ENCODE data around the gene EPN3. TPM values are rescaled to one million over a fixed set of nuclear protein-coding genes. Genes with fewer than 3 reads are reported as not detected.

EPN3 gene
- total RNA-seq, 3 donors from 2014 or later, result 16.2 to 40.0 (median 27.4) TPM

DNA sequence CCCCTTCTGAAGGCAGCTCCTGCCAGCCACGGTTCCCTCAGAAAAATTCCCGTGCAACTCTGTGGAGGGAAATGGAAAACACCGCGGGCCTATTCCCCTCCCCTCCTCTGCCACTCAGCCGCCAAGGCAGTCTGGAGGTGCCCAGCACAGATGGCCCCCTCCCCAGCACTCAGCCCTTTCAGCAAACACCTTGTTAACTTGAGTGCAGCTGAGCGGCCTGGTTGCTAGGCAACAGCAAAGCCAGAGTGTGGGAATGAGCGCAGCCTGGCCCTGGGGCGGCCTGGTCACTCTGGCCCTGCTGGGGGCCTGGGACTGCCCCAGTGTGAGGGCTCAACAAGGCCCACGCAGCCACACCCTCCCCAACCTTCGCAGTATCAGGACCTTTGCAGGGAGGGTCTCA is 60.8 kb downstream of the EPN3 start:
- Histone ChIP-seq H3K9me3 (no peaks in the 10 kb centered on the region), H3K4me3 (no peak overlapping the region), H3K4me1 (ENCODE audit: low read depth) (no peaks in the 10 kb centered on the region), H3K36me3 (ENCODE audit: low read depth) (no peaks in the 10 kb centered on the region)
- no peak for DNase-seq
- intact Hi-C loops (cut with DNase I, micrococcal nuclease), result no loop called here
- no peak for ATAC-seq
- TF ChIP-seq CTCF (IDR thresholded peaks at IDR 0.05), result no peak

Other genes starting within 250 kb of the EPN3 start
- gene XYLT2, start 186.6 kb upstream of the EPN3 start, total RNA-seq, result 10 to 100 TPM; 14.7 to 20.0 (median 18.4) TPM
- gene MRPL27, start 159.6 kb upstream of the EPN3 start, total RNA-seq, result 10 to 100 TPM; 63.7 to 90.3 (median 80.2) TPM
- 1 to 10 TPM in 2 of 3 donors, under 1 TPM in 1; 0.76 to 4.0 (median 1.8) TPM for gene EME1, start 159.5 kb upstream of the EPN3 start, total RNA-seq
- 100 to 1,000 TPM in 2 of 3 donors, 10 to 100 TPM in 1; 76.8 to 143 (median 109) TPM for gene LRRC59, start 135.2 kb upstream of the EPN3 start, total RNA-seq
- gene ACSF2, start 106.5 kb upstream of the EPN3 start, total RNA-seq, result 100 to 1,000 TPM in 1 of 3 donors, 10 to 100 TPM in 2; 79.7 to 246 (median 99.4) TPM
- 10 to 100 TPM in 1 of 3 donors, 1 to 10 TPM in 2; 4.6 to 15.3 (median 5.8) TPM for gene CHAD, start 63.9 kb upstream of the EPN3 start, total RNA-seq
- 10 to 100 TPM; 35.9 to 38.2 (median 37.7) TPM for gene RSAD1, start 53.9 kb upstream of the EPN3 start, total RNA-seq
- gene MYCBPAP, start 24.3 kb upstream of the EPN3 start, total RNA-seq, result 1 to 10 TPM; 1.6 to 3.4 (median 2.4) TPM
- gene SPATA20, start 14.4 kb downstream of the EPN3 start, total RNA-seq, result 10 to 100 TPM; 54.3 to 95.3 (median 65.4) TPM
- under 1 TPM; 0.07 to 0.32 (median 0.12) TPM for gene CACNA1G, start 28.0 kb downstream of the EPN3 start, total RNA-seq
- gene ABCC3, start 102.1 kb downstream of the EPN3 start, total RNA-seq, result 100 to 1,000 TPM; 166 to 453 (median 211) TPM
- 10 to 100 TPM; 26.8 to 86.0 (median 29.6) TPM for gene ANKRD40, start 175.2 kb downstream of the EPN3 start, total RNA-seq
- gene LUC7L3, start 186.9 kb downstream of the EPN3 start, total RNA-seq, result 100 to 1,000 TPM in 2 of 3 donors, 10 to 100 TPM in 1; 91.0 to 122 (median 114) TPM
- gene ANKRD40CL, start 234.8 kb downstream of the EPN3 start, total RNA-seq, result 10 to 100 TPM; 32.2 to 96.7 (median 57.6) TPM

Data from mucosa of descending colon (tissue), 3 donors.